ENCODE measurements around the gene OR7D2. TPM values are rescaled to one million over a fixed set of nuclear protein-coding genes. Genes with fewer than 3 reads are reported as not detected.
"Not testable (repeated sequence)": the region's sequence is repeated elsewhere in the genome, so short reads cannot be mapped to it uniquely, and the experiment has no call there.

Gene OR7D2
- total RNA-seq, 2 experiments from 2014 or later: 0.11 TPM; not detected in 1

GRCh38 chr19:9187191-9187590, 8.4 kb downstream of the OR7D2 start:
- Mint-ChIP-seq H3K27me3 (peaks cover 14% of the 10 kb centered on the region), H3K36me3 (ENCODE audit: low read depth) (no peaks in the 10 kb centered on the region), H3K4me3 (no peak overlapping the region), H3K27ac (no peak overlapping the region), H3K4me1 (ENCODE audit: low read depth) (no peaks in the 10 kb centered on the region), H3K9me3 (peaks cover 4% of the 10 kb centered on the region)
- no peak for ATAC-seq
- intact Hi-C loops (cut with micrococcal nuclease): no loop called here
- POLR2A ChIA-PET: no interaction called here
- CTCF ChIA-PET: no interaction called here
- no peak for TF ChIP-seq CTCF (IDR thresholded peaks at IDR 0.05)
- DNase-seq: no peak

GRCh38 chr19:9189535-9189934, 10.8 kb downstream of the OR7D2 start:
- no peak for TF ChIP-seq CTCF (IDR thresholded peaks at IDR 0.05)
- Mint-ChIP-seq H3K36me3 (ENCODE audit: low read depth) (no peaks in the 10 kb centered on the region), H3K27ac (no peak overlapping the region), H3K9me3 (peaks cover 6% of the 10 kb centered on the region), H3K27me3 (peaks cover 22% of the 10 kb centered on the region), H3K4me1 (ENCODE audit: low read depth) (no peaks in the 10 kb centered on the region), H3K4me3 (no peak overlapping the region)
- CTCF ChIA-PET: interaction anchor here (1.6 kb wide), 1 partner anchor 16 kb away, joined by 5 read pairs; no protein-coding TSS in a partner anchor
- intact Hi-C loops (cut with micrococcal nuclease): no loop called here
- ATAC-seq (no peak), DNase-seq (no peak)
- POLR2A ChIA-PET: no interaction called here

DNA sequence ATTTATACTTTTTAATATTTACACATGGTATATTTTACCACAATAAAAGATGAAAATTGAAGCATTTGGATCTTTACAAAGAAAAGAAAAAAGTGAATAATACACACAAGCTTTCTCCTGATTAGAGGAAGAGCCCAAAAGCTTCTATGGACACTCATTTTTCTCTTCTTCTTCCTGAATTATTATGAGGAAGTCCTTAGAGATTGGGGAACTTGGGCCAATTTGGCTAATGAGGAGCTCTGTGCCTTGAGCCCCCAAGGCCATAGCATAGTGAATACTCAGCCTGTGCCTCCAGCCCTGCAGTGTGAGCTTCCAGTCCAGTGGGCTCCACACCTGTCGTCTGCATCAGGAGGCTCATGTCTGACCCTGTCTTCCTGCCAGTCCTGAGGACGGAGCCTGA, 19.3 kb downstream of the OR7D2 start:
- H3K4me1 Mint-ChIP-seq (ENCODE audit: low read depth); intact Hi-C loops (cut with micrococcal nuclease); H3K27ac Mint-ChIP-seq; CTCF ChIA-PET; POLR2A ChIA-PET; H3K4me3 Mint-ChIP-seq; ATAC-seq; H3K36me3 Mint-ChIP-seq (ENCODE audit: low read depth); H3K9me3 Mint-ChIP-seq; DNase-seq: not testable (repeated sequence)
- peaks cover 16% of the 10 kb centered on the region for H3K27me3 Mint-ChIP-seq

GRCh38 chr19:9205501-9206113, 26.8 kb downstream of the OR7D2 start:
- Mint-ChIP-seq H3K36me3 (ENCODE audit: low read depth) (no peaks in the 10 kb centered on the region), H3K4me1 (ENCODE audit: low read depth) (no peaks in the 10 kb centered on the region), H3K27me3 (peaks cover 7% of the 10 kb centered on the region), H3K4me3 (peak overlapping the region; percentile 26), H3K9me3 (no peaks in the 10 kb centered on the region), H3K27ac (no peak overlapping the region)
- ATAC-seq (peak; percentile 82), DNase-seq (peak; percentile 77)
- peak; percentile 96 for TF ChIP-seq CTCF (IDR thresholded peaks at IDR 0.05)
- intact Hi-C loops (cut with micrococcal nuclease): loop anchor here (10.0 kb wide), 1 partner anchor 229 kb away; the partner anchor contains the start of gene ZNF266
- ChIA-PET POLR2A (interaction anchor here (0.7 kb wide), 1 partner anchor 65 kb away, joined by 3 read pairs; no protein-coding TSS in a partner anchor), CTCF (interaction anchor here (0.5 to 3.2 kb wide), 23 partner anchors 9 to 514 kb away, joined by 3 to 9 read pairs (median 4); partner anchors contain the start of gene ZNF266)

- H3K4me3 Mint-ChIP-seq: no peak within 1 kb of the TSS
- H3K9me3 Mint-ChIP-seq: no peaks in the 10 kb centered on the region
Observed at GRCh38 chr19:9219489-9219888, 40.7 kb downstream of the OR7D2 start, which contains the start of gene OR7D4. Gene OR7D4, minus strand, starts transcription at chr19:9219589. Its CDS starts 4,752 bp downstream, at chr19:9214837.

More at GRCh38 chr19:9219489-9219888, 40.7 kb downstream of the OR7D2 start, which contains the start of gene OR7D4:
- H3K4me1 Mint-ChIP-seq (ENCODE audit: low read depth): no peaks in the 10 kb centered on the region
- no peaks in the 10 kb centered on the region for H3K36me3 Mint-ChIP-seq (ENCODE audit: low read depth)
- POLR2A ChIA-PET: no interaction called here
- ATAC-seq (no peak), DNase-seq (no peak)
- no peak within 1 kb of the TSS for H3K27ac Mint-ChIP-seq
- intact Hi-C loops (cut with micrococcal nuclease): no loop called here
- no peak for TF ChIP-seq CTCF (IDR thresholded peaks at IDR 0.05)
- H3K27me3 Mint-ChIP-seq: peaks cover 6% of the 10 kb centered on the region
- CTCF ChIA-PET: no interaction called here

Other genes starting within 250 kb of the OR7D2 start
- gene MUC16, start 168.6 kb upstream of the OR7D2 start, total RNA-seq: not detected
- gene OR1M1, start 91.9 kb upstream of the OR7D2 start, total RNA-seq: not detected
- not detected for gene OR7G2, start 71.5 kb upstream of the OR7D2 start, total RNA-seq
- gene OR7G1, start 63.2 kb upstream of the OR7D2 start, total RNA-seq: not detected
- gene OR7G3, start 52.0 kb upstream of the OR7D2 start, total RNA-seq: not detected
- 10 to 100 TPM; 41.4 to 41.7 TPM for gene ZNF317, start 38.6 kb upstream of the OR7D2 start, total RNA-seq
- not detected for gene OR7D4, start 40.6 kb downstream of the OR7D2 start, total RNA-seq
- gene OR7E24, start 72.0 kb downstream of the OR7D2 start, total RNA-seq: not detected
- 1 to 10 TPM; 5.2 to 6.3 TPM for gene ZNF699, start 130.9 kb downstream of the OR7D2 start, total RNA-seq
- 10 to 100 TPM; 12.9 to 15.8 TPM for gene ZNF559, start 145.2 kb downstream of the OR7D2 start, total RNA-seq
- 1 to 10 TPM; 1.6 to 1.9 TPM for gene ZNF177, start 184.0 kb downstream of the OR7D2 start, total RNA-seq

All from activated CD8-positive, alpha-beta T cell treated with anti-CD3 and anti-CD28 coated beads for 36 hours (primary cell).